ENCODE results near the gene MICALL2.

The MICALL2 gene

GRCh38 chr7:1413936-1414639, 45.2 kb downstream of the MICALL2 start:
- no peaks in the 10 kb centered on the region for H3K36me3 ChIP-seq (ENCODE audit: control insufficient read depth, insufficient read depth, low read length)
- H3K4me3 ChIP-seq (ENCODE audit: insufficient read depth, low read depth, low read length), result no peak overlapping the region
- no peaks in the 10 kb centered on the region for H3K9me3 ChIP-seq (ENCODE audit: control insufficient read depth, low read length)
- 74 to 75% methylated on average over 16 to 17 of the region's 21 CpGs for WGBS, 2 experiments
- H3K27me3 ChIP-seq (ENCODE audit: control insufficient read depth, insufficient read depth, low read length, poor library complexity, severe bottlenecking), result peaks cover 39% of the 10 kb centered on the region
- H3K4me1 ChIP-seq (ENCODE audit: control insufficient read depth, insufficient read depth, low read length), result no peaks in the 10 kb centered on the region
- no peak overlapping the region for H3K27ac ChIP-seq (ENCODE audit: insufficient read depth, low read depth, low read length, poor library complexity, severe bottlenecking)

- H3K9me3 ChIP-seq (ENCODE audit: control insufficient read depth, low read length), result no peaks in the 10 kb centered on the region
- peaks cover 46% of the 10 kb centered on the region for H3K27me3 ChIP-seq (ENCODE audit: control insufficient read depth, insufficient read depth, low read length, poor library complexity, severe bottlenecking)
- no peak overlapping the region for H3K27ac ChIP-seq (ENCODE audit: insufficient read depth, low read depth, low read length, poor library complexity, severe bottlenecking)
- no peaks in the 10 kb centered on the region for H3K36me3 ChIP-seq (ENCODE audit: control insufficient read depth, insufficient read depth, low read length)
- no peaks in the 10 kb centered on the region for H3K4me1 ChIP-seq (ENCODE audit: control insufficient read depth, insufficient read depth, low read length)
- H3K4me3 ChIP-seq (ENCODE audit: insufficient read depth, low read depth, low read length), result no peak overlapping the region
- WGBS, 2 experiments, result 19 to 20% methylated on average over 65 of the region's 65 CpGs
Observed at GRCh38 chr7:1412322-1413261, 46.7 kb downstream of the MICALL2 start.

- no peak overlapping the region for H3K4me3 ChIP-seq (ENCODE audit: insufficient read depth, low read depth, low read length)
- 95% methylated on average over 28 of the region's 28 CpGs for WGBS, 2 experiments
- H3K36me3 ChIP-seq (ENCODE audit: control insufficient read depth, insufficient read depth, low read length), result no peaks in the 10 kb centered on the region
- no peaks in the 10 kb centered on the region for H3K9me3 ChIP-seq (ENCODE audit: control insufficient read depth, low read length)
- H3K4me1 ChIP-seq (ENCODE audit: control insufficient read depth, insufficient read depth, low read length), result no peaks in the 10 kb centered on the region
- H3K27ac ChIP-seq (ENCODE audit: insufficient read depth, low read depth, low read length, poor library complexity, severe bottlenecking), result no peak overlapping the region
- peaks cover 41% of the 10 kb centered on the region for H3K27me3 ChIP-seq (ENCODE audit: control insufficient read depth, insufficient read depth, low read length, poor library complexity, severe bottlenecking)
Observed at GRCh38 chr7:1411414-1411813, 47.9 kb downstream of the MICALL2 start.

- Histone ChIP-seq H3K36me3 (ENCODE audit: control insufficient read depth, insufficient read depth, low read length) (no peaks in the 10 kb centered on the region), H3K4me1 (ENCODE audit: control insufficient read depth, insufficient read depth, low read length) (no peaks in the 10 kb centered on the region), H3K27ac (ENCODE audit: insufficient read depth, low read depth, low read length, poor library complexity, severe bottlenecking) (no peak overlapping the region), H3K9me3 (ENCODE audit: control insufficient read depth, low read length) (no peaks in the 10 kb centered on the region), H3K27me3 (ENCODE audit: control insufficient read depth, insufficient read depth, low read length, poor library complexity, severe bottlenecking) (peaks cover 44% of the 10 kb centered on the region), H3K4me3 (ENCODE audit: insufficient read depth, low read depth, low read length) (no peak overlapping the region)
- 62 to 66% methylated on average over 12 of the region's 12 CpGs for WGBS, 2 experiments
Observed at GRCh38 chr7:1410992-1411391, 48.3 kb downstream of the MICALL2 start.

DNA sequence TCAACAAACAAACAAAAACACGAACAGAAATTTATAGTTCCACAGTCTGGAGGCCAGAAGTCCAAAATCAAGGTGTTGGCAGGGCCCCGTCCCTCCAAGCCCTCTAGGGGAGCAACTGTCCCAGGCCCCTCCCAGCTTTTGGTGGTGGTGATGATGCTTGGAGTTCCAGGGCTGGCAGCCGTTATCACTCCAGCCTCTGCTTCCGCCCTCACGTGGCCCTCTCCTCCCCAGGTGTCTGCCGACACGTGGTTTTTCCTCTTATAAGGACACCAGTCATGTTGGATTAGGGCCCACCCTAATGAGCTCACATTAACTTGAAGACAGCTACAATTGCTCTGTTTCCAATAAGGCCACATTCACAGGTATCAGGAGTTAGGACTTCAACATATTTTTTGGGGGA, 49.7 kb downstream of the MICALL2 start:
- H3K9me3 ChIP-seq (ENCODE audit: control insufficient read depth, low read length), result no peaks in the 10 kb centered on the region
- H3K36me3 ChIP-seq (ENCODE audit: control insufficient read depth, insufficient read depth, low read length), result no peaks in the 10 kb centered on the region
- H3K27ac ChIP-seq (ENCODE audit: insufficient read depth, low read depth, low read length, poor library complexity, severe bottlenecking), result no peak overlapping the region
- WGBS, 2 experiments, result 82 to 83% methylated on average over 7 of the region's 7 CpGs
- H3K27me3 ChIP-seq (ENCODE audit: control insufficient read depth, insufficient read depth, low read length, poor library complexity, severe bottlenecking), result peaks cover 56% of the 10 kb centered on the region
- no peak overlapping the region for H3K4me3 ChIP-seq (ENCODE audit: insufficient read depth, low read depth, low read length)
- no peaks in the 10 kb centered on the region for H3K4me1 ChIP-seq (ENCODE audit: control insufficient read depth, insufficient read depth, low read length)

- Histone ChIP-seq H3K9me3 (ENCODE audit: control insufficient read depth, low read length) (no peaks in the 10 kb centered on the region), H3K27ac (ENCODE audit: insufficient read depth, low read depth, low read length, poor library complexity, severe bottlenecking) (no peak overlapping the region), H3K36me3 (ENCODE audit: control insufficient read depth, insufficient read depth, low read length) (no peaks in the 10 kb centered on the region), H3K27me3 (ENCODE audit: control insufficient read depth, insufficient read depth, low read length, poor library complexity, severe bottlenecking) (peaks cover 61% of the 10 kb centered on the region), H3K4me3 (ENCODE audit: insufficient read depth, low read depth, low read length) (no peak overlapping the region), H3K4me1 (ENCODE audit: control insufficient read depth, insufficient read depth, low read length) (no peaks in the 10 kb centered on the region)
- WGBS, 2 experiments, result 91 to 92% methylated on average over 8 of the region's 8 CpGs
Observed at GRCh38 chr7:1408466-1408865, 50.8 kb downstream of the MICALL2 start.

DNA sequence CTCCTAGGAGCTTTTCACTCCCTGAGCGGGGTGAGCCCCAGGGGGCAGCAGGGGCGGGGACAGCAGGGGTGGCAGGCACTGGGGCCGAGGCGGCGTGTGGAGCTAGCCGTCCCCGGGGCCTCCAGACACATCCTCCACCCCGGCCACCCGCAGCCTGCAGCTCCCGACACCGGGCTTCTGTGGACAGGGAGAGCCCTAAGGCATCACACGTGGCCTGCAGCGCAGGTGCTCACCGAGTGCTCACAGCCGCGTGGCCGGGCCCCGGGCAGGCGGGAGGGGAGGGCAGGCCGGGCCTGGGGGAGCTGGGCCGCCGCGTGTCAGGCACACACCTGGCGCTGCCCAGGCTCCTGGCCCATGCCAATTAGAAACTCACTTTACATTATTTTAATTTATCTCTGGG, 51.4 kb downstream of the MICALL2 start:
- H3K36me3 ChIP-seq (ENCODE audit: control insufficient read depth, insufficient read depth, low read length), result no peaks in the 10 kb centered on the region
- no peak overlapping the region for H3K27ac ChIP-seq (ENCODE audit: insufficient read depth, low read depth, low read length, poor library complexity, severe bottlenecking)
- WGBS, 2 experiments, result 60 to 64% methylated on average over 22 to 24 of the region's 24 CpGs
- H3K4me3 ChIP-seq (ENCODE audit: insufficient read depth, low read depth, low read length), result no peak overlapping the region
- peaks cover 62% of the 10 kb centered on the region for H3K27me3 ChIP-seq (ENCODE audit: control insufficient read depth, insufficient read depth, low read length, poor library complexity, severe bottlenecking)
- no peaks in the 10 kb centered on the region for H3K4me1 ChIP-seq (ENCODE audit: control insufficient read depth, insufficient read depth, low read length)
- no peaks in the 10 kb centered on the region for H3K9me3 ChIP-seq (ENCODE audit: control insufficient read depth, low read length)

DNA sequence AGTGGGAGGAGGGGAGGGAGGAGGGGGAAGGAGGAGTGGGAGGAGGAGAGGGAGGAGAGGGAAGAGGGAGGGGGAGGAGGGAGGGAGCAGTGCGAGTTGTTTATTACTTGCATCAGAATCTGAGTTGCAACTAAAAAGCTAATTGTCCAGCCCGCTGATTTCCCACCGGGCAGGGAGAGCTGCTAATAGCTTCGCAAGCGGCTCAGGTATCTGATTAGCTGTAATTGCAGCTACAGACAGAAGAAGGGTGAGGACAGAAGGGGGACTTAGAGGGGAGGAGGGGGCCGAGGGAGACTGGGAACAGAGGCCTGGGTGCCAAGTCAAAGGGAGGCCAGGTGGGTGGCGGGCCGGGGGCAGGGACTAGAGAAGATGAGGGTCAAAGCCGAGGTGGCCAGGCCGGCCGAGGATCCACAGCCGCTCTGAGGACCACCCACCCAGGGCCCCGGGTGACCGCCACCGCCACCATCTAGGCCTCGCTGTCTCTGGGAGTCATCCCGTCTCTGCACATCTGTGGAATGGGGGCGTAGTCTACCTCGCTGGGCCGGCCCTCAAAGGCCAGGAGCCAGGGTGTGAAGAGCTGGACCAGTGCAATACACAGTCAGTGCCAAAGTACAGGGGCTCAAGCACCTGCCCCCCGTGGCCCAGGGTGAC, 54.2 kb downstream of the MICALL2 start:
- Histone ChIP-seq H3K27ac (ENCODE audit: insufficient read depth, low read depth, low read length, poor library complexity, severe bottlenecking) (no peak overlapping the region), H3K36me3 (ENCODE audit: control insufficient read depth, insufficient read depth, low read length) (no peaks in the 10 kb centered on the region), H3K9me3 (ENCODE audit: control insufficient read depth, low read length) (no peaks in the 10 kb centered on the region), H3K27me3 (ENCODE audit: control insufficient read depth, insufficient read depth, low read length, poor library complexity, severe bottlenecking) (peaks cover 73% of the 10 kb centered on the region), H3K4me1 (ENCODE audit: control insufficient read depth, insufficient read depth, low read length) (no peaks in the 10 kb centered on the region), H3K4me3 (ENCODE audit: insufficient read depth, low read depth, low read length) (no peak overlapping the region)
- WGBS, 2 experiments, result 83% methylated on average over 21 of the region's 21 CpGs

- H3K9me3 ChIP-seq (ENCODE audit: control insufficient read depth, low read length), result no peaks in the 10 kb centered on the region
- 30 to 39% methylated on average over 4 of the region's 4 CpGs for WGBS, 2 experiments
- no peaks in the 10 kb centered on the region for H3K36me3 ChIP-seq (ENCODE audit: control insufficient read depth, insufficient read depth, low read length)
- H3K27me3 ChIP-seq (ENCODE audit: control insufficient read depth, insufficient read depth, low read length, poor library complexity, severe bottlenecking), result peaks cover 79% of the 10 kb centered on the region
- no peak overlapping the region for H3K27ac ChIP-seq (ENCODE audit: insufficient read depth, low read depth, low read length, poor library complexity, severe bottlenecking)
- no peak overlapping the region for H3K4me3 ChIP-seq (ENCODE audit: insufficient read depth, low read depth, low read length)
- H3K4me1 ChIP-seq (ENCODE audit: control insufficient read depth, insufficient read depth, low read length), result no peaks in the 10 kb centered on the region
Observed at GRCh38 chr7:1404460-1404809, 54.8 kb downstream of the MICALL2 start.

All from ectodermal cell (in vitro differentiated cells).